ENCODE measurements around the gene AQP1. TPM values are rescaled to one million over a fixed set of nuclear protein-coding genes. Genes with fewer than 3 reads are reported as not detected.

AQP1 gene
- total and polyA plus RNA-seq, 4 donors, result 8.9 to 76.3 (median 23.5) TPM

DNA sequence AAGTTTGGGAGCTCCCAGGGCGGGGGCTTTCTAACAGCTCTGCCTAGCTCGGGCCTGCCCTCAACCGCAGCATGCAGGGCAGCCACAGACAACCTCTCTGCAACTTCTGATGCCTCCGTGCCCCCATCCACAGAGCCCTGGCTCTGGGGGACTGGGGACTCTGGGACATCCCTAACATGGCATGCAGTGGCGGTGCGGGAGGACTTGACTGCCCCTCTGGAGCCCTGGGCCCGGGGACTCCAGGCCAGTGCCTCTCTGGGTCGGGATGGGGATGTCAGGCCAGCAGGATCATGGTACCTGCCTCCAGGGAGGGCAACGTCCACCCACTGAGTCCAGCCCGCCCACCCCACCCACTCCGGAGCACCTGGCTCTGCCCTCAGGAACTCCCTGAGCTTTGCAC, 520 bp upstream of the AQP1 start:
- Histone ChIP-seq H3K36me3 (ENCODE audit: control insufficient read depth in 4 of 4, insufficient read depth in 3 of 4, low read depth in 1 of 4, low read length in 3 of 4) (no peaks in the 10 kb centered on the region), H3K27me3 (ENCODE audit: control insufficient read depth in 4 of 4, insufficient read depth in 4 of 4, low read length in 3 of 4) (no peaks in the 10 kb centered on the region), H3K9ac (ENCODE audit: low read depth in 1 of 2, low read length in 2 of 2) (no peak overlapping the region), H3K4me3 (ENCODE audit: low read depth in 1 of 3, low read length in 3 of 3) (no peak overlapping the region), H3K27ac (ENCODE audit: low read depth in 1 of 2, low read length in 2 of 2) (no peak overlapping the region), H3K4me1 (ENCODE audit: control insufficient read depth in 4 of 4, insufficient read depth in 4 of 4, low read length in 3 of 4) (no peaks in the 10 kb centered on the region), H3K9me3 (ENCODE audit: control insufficient read depth in 4 of 4, low read length in 3 of 4) (no peaks in the 10 kb centered on the region)
- 84% methylated on average over 11 of the region's 11 CpGs for WGBS
- no peak for DNase-seq (ENCODE audit: low spot score)
- TF ChIP-seq, protein P1, sequence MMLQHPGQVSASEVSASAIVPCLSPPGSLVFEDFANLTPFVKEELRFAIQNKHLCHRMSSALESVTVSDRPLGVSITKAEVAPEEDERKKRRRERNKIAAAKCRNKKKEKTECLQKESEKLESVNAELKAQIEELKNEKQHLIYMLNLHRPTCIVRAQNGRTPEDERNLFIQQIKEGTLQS (IDR thresholded peaks at IDR 0.05), result no peak
- TF ChIP-seq MAX (IDR thresholded peaks at IDR 0.05) (no peak), SP1 (IDR thresholded peaks at IDR 0.05) (no peak), RAD21 (IDR thresholded peaks at IDR 0.05) (no peak), JUND (IDR thresholded peaks at IDR 0.05) (no peak), TAF1 (conservative IDR thresholded peaks at IDR 0.05) (no peak), YY1 (IDR thresholded peaks at IDR 0.05) (no peak), ZBTB33 (IDR thresholded peaks at IDR 0.05) (no peak)

DNA sequence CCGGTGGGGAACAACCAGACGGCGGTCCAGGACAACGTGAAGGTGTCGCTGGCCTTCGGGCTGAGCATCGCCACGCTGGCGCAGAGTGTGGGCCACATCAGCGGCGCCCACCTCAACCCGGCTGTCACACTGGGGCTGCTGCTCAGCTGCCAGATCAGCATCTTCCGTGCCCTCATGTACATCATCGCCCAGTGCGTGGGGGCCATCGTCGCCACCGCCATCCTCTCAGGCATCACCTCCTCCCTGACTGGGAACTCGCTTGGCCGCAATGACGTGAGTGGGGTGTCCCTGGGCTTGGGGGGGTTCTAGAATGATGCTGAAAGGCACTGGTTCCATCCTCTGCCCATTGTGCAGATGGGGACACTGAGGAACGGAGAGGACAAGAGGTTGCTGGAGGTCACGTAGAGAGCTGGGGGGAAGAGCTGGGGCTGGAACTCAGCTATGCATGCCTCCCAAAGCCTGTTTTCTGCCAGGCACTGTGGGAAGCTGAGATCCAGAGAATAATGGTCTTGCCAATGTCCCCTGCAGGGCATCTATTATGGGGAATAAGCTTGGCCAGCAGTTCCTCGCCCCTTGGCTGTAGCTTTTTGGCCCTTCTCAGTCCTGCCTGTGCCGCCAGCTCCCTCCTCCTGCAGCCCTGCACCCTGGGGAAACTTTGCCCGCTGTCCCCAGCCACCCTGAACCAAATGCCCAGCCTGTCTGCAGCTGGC, 523 bp downstream of the AQP1 start:
- H3K36me3 ChIP-seq (ENCODE audit: control insufficient read depth in 4 of 4, insufficient read depth in 3 of 4, low read depth in 1 of 4, low read length in 3 of 4), result no peaks in the 10 kb centered on the region
- H3K4me3 ChIP-seq (ENCODE audit: low read depth in 1 of 3, low read length in 3 of 3), result no peak overlapping the region
- WGBS, result 85% methylated on average over 26 of the region's 26 CpGs
- H3K9me3 ChIP-seq (ENCODE audit: control insufficient read depth in 4 of 4, low read length in 3 of 4), result no peaks in the 10 kb centered on the region
- no peak overlapping the region for H3K9ac ChIP-seq (ENCODE audit: low read depth in 1 of 2, low read length in 2 of 2)
- no peaks in the 10 kb centered on the region for H3K27me3 ChIP-seq (ENCODE audit: control insufficient read depth in 4 of 4, insufficient read depth in 4 of 4, low read length in 3 of 4)
- DNase-seq (ENCODE audit: low spot score), result no peak
- TF ChIP-seq, protein P2, sequence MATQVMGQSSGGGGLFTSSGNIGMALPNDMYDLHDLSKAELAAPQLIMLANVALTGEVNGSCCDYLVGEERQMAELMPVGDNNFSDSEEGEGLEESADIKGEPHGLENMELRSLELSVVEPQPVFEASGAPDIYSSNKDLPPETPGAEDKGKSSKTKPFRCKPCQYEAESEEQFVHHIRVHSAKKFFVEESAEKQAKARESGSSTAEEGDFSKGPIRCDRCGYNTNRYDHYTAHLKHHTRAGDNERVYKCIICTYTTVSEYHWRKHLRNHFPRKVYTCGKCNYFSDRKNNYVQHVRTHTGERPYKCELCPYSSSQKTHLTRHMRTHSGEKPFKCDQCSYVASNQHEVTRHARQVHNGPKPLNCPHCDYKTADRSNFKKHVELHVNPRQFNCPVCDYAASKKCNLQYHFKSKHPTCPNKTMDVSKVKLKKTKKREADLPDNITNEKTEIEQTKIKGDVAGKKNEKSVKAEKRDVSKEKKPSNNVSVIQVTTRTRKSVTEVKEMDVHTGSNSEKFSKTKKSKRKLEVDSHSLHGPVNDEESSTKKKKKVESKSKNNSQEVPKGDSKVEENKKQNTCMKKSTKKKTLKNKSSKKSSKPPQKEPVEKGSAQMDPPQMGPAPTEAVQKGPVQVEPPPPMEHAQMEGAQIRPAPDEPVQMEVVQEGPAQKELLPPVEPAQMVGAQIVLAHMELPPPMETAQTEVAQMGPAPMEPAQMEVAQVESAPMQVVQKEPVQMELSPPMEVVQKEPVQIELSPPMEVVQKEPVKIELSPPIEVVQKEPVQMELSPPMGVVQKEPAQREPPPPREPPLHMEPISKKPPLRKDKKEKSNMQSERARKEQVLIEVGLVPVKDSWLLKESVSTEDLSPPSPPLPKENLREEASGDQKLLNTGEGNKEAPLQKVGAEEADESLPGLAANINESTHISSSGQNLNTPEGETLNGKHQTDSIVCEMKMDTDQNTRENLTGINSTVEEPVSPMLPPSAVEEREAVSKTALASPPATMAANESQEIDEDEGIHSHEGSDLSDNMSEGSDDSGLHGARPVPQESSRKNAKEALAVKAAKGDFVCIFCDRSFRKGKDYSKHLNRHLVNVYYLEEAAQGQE (IDR thresholded peaks at IDR 0.05), result no peak
- TF ChIP-seq, protein P1 (IDR thresholded peaks at IDR 0.05), result no peak
- TF ChIP-seq TAF1 (conservative IDR thresholded peaks at IDR 0.05) (no peak), GABPA (IDR thresholded peaks at IDR 0.05 in 1 of 2, conservative IDR thresholded peaks at IDR 0.05 in 1 of 2) (no peak), SP1 (IDR thresholded peaks at IDR 0.05) (no peak), ZBTB33 (IDR thresholded peaks at IDR 0.05) (no peak), HNF4G (IDR thresholded peaks at IDR 0.05) (no peak), NR2F2 (IDR thresholded peaks at IDR 0.05) (no peak), MAX (IDR thresholded peaks at IDR 0.05) (no peak), RAD21 (IDR thresholded peaks at IDR 0.05) (no peak), RXRA (IDR thresholded peaks at IDR 0.05) (no peak), CTCF (IDR thresholded peaks at IDR 0.05; ENCODE audit: low read depth, low read length, missing input control) (no peak), HNF4A (conservative IDR thresholded peaks at IDR 0.05) (no peak), EGR1 (IDR thresholded peaks at IDR 0.05; ENCODE audit: low read depth in 2 of 2) (no peak), FOXA1 (IDR thresholded peaks at IDR 0.05) (no peak), YY1 (IDR thresholded peaks at IDR 0.05) (no peak), JUND (IDR thresholded peaks at IDR 0.05) (no peak), FOXA2 (IDR thresholded peaks at IDR 0.05) (no peak)
- no peaks in the 10 kb centered on the region for H3K4me1 ChIP-seq (ENCODE audit: control insufficient read depth in 4 of 4, insufficient read depth in 4 of 4, low read length in 3 of 4)
- no peak overlapping the region for H3K27ac ChIP-seq (ENCODE audit: low read depth in 1 of 2, low read length in 2 of 2)
